Left lobe of liver (tissue), 2 donors: ENCODE results near the gene SENP8. TPM values are rescaled to one million over a fixed set of nuclear protein-coding genes. Genes with fewer than 3 reads are reported as not detected.
A peak's percentile ranks its signal among the peaks of the same experiment; 100 is the strongest.
"Not testable (repeated sequence)": the region's sequence is repeated elsewhere in the genome, so short reads cannot be mapped to it uniquely, and the experiment has no call there.

ENCODE experiments used
- ATAC-seq: fragments of 200-7000 bp; cut with Tn5 transposase; one replicate; pipeline ENCODE4 v1.9.1; 2020; ENCODE audit warnings: mild to moderate bottlenecking, moderate library complexity
- DNase-seq: peaks from one replicate; pipeline ENCODE4 v3.0.0-alpha.2; 2020; ENCODE audit warnings: low spot score
- total RNA-seq: library from RNA; stranded (reverse); gene quantifications from one replicate; pipeline ENCODE4 v1.2.1, GENCODE V29; 2021
- donor health status: DM: no; HTN: no; CAD: no; lungs with moderate emphysema.
- donor health status: DM: no; HTN: yes; CAD: no.

Gene SENP8
- 1.6 TPM for total RNA-seq

GRCh38 chr15:72118017-72118978 is at the start of gene SENP8, which contains the start of gene MYO9A:
SENP8 (plus strand) TSS chr15:72118403; CDS start chr15:72139624, 21,221 bp downstream.
MYO9A (minus strand) TSS chr15:72118150; CDS start chr15:72046563, 71,587 bp downstream.
- DNase-seq = peak; percentile 98
- peak; percentile 86 for ATAC-seq

GRCh38 chr15:72068856-72069255 is 49.3 kb upstream of the SENP8 start:
- ATAC-seq (no peak), DNase-seq (no peak)

GRCh38 chr15:72070817-72071447 is 47.3 kb upstream of the SENP8 start:
- DNase-seq = no peak
- ATAC-seq = no peak

GRCh38 chr15:72071448-72071825 is 46.8 kb upstream of the SENP8 start:
- ATAC-seq, DNase-seq: not testable (repeated sequence)

GRCh38 chr15:72074335-72075060 is 43.7 kb upstream of the SENP8 start:
- ATAC-seq = no peak
- DNase-seq = no peak

- no peak for ATAC-seq
- DNase-seq = no peak
These were observed 40.3 kb upstream of the SENP8 start for GRCh38 chr15:72077950-72078349.

GRCh38 chr15:72078887-72079286 is 39.3 kb upstream of the SENP8 start:
- ATAC-seq = no peak
- no peak for DNase-seq

- ATAC-seq = no peak
- DNase-seq = no peak
These were observed 36.0 kb upstream of the SENP8 start for GRCh38 chr15:72082176-72082575.

- ATAC-seq = peak; percentile 69
- DNase-seq = no peak
These were observed 32.0 kb upstream of the SENP8 start for GRCh38 chr15:72086010-72086697.

GRCh38 chr15:72086920-72087648 is 31.1 kb upstream of the SENP8 start:
- ATAC-seq (no peak), DNase-seq (no peak)

GRCh38 chr15:72092006-72092405 is 26.2 kb upstream of the SENP8 start:
- no peak for ATAC-seq
- DNase-seq = no peak

GRCh38 chr15:72092691-72093090 is 25.5 kb upstream of the SENP8 start:
- ATAC-seq = no peak
- no peak for DNase-seq

GRCh38 chr15:72096796-72097195 is 21.4 kb upstream of the SENP8 start:
- no peak for DNase-seq
- ATAC-seq = no peak

GRCh38 chr15:72098040-72098439 is 20.2 kb upstream of the SENP8 start:
- no peak for ATAC-seq

GRCh38 chr15:72099155-72099554 is 19.0 kb upstream of the SENP8 start:
- DNase-seq (no peak), ATAC-seq (no peak)

More at GRCh38 chr15:72098040-72098439, 20.2 kb upstream of the SENP8 start:
- DNase-seq = no peak

GRCh38 chr15:72100551-72100950 is 17.7 kb upstream of the SENP8 start:
- DNase-seq, ATAC-seq: not testable (repeated sequence)

GRCh38 chr15:72105111-72105510 is 13.1 kb upstream of the SENP8 start:
- no peak for DNase-seq
- ATAC-seq = no peak

GRCh38 chr15:72106068-72106467 is 12.1 kb upstream of the SENP8 start:
- DNase-seq (no peak), ATAC-seq (no peak)

GRCh38 chr15:72110355-72110754 is 7.8 kb upstream of the SENP8 start:
- ATAC-seq (no peak), DNase-seq (no peak)

GRCh38 chr15:72112116-72112515 is 6.1 kb upstream of the SENP8 start:
- no peak for ATAC-seq
- DNase-seq = no peak
